ENCODE results near the gene OTUB1.

OTUB1 gene

DNA sequence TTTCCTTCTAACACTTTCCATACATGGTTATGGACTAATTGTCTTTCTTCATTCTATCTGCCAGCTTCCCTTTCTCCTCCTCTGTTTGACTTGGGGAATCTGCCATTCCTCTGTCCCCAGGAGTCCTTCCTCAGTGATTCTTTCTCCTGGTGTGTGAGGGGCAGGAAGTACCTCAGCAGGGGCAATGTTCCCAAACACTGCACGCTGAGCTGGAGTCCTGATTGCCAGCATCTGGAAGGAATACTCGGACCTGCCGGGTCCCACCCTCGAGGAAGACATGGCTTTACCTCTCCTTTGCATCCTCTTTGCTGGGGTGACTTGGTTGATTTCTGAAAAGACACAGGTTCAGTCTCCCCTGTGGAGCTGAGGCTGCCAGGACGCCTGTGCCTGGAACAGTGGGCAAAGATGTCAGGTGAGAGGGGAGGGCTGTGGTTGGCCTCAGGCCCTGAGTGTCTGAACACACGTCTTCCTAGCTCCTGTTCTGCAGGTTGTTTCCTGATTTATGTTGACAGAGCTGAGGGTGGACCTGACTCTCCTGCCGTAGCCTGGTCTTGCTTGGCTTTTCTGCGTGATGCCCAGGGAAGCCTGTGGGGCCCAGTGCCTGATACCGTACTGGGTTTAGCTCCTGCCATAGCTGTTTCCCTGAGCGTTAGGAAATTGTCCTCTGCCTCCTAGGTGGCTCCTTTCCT is 7.5 kb upstream of the OTUB1 start:
- DNase-seq: no peak

GRCh38 chr11:63979426-63979825 is 6.8 kb upstream of the OTUB1 start:
- no peak for DNase-seq

DNA sequence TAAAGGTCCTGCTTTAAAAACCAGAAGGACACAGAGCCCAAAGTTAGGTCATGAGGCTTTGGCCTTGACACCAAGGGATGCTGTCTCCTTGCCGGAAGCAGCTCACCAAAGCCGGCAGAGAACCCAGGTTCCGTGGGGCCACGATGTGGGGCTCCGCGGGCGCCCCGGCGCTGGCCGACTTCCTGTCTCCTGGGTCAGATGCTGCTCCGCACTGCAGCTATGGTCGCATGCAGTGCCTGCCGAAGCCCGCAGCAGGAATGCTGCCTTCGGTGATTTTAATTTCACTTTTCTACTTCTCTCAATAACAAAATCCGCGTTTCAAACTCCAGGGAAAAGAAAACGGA is 454 bp upstream of the OTUB1 start:
- no peak for DNase-seq

DNA sequence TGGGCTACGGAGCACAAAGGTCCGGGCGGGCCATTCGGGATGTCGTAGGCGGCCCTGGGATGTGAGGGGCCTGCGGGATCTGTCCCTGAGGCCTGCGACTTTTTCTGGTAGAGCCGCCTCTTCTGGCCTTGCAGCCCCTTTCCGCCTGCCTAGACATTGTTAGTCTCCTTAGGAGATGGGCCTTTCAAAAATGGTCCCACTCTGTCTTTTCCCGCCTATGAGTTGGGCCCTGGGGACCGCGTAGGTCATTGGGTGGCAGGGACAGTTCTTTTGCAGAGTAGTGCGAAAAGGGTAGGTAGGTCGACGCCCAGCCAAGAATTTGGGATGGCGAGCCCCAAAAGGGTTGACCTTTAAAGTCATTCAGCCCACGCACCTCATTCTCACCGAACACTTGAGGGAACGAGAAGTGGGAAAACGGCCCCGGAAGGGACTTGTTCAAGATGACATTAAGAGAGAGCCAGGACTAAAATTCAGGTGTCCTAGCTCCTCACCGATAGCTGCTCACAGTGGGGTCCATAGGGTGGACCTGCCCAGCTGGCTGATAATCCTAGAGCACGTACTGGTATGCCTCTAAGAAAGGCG is 785 bp downstream of the OTUB1 start:
- no peak for DNase-seq

DNA sequence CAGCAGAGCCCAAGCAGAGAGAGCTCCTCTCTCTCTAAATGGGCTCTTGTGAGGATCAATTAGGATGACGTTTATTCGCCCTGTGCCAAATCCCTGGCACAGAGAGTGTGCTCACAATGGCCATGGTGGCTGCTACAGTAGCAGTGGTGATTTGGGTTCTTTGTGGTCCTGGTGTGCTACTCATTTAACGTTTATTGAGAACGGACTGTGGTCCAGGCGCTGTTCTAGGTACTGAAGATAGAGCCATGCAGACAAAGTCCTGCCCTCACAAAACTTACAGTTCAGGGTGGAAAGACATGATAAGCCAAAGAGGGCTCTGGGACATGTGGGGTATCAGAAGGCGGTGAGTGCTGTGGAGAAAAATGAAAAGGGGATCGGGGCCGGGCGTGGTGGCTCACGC is 5.3 kb downstream of the OTUB1 start:
- no peak for DNase-seq

DNA sequence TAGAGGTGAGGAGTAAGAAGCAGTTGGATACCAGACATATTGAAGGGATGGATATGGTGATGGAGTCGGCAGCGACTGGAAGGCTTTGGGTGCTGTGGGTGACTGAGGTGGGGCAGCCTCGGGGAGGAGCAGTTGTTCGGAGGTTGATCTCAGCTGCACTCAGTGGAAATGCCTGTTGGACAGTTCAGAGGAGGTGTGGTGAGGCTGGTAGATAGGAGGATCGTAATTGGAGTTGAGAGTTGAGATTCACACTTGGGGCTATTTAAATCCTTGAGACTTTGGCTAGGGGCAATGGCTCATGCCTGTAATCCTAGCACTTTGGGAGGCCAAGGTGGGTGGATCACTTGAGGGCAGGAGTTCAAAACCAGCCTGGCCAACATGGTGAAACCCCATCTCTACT is 6.9 kb downstream of the OTUB1 start:
- no peak for DNase-seq

DNA sequence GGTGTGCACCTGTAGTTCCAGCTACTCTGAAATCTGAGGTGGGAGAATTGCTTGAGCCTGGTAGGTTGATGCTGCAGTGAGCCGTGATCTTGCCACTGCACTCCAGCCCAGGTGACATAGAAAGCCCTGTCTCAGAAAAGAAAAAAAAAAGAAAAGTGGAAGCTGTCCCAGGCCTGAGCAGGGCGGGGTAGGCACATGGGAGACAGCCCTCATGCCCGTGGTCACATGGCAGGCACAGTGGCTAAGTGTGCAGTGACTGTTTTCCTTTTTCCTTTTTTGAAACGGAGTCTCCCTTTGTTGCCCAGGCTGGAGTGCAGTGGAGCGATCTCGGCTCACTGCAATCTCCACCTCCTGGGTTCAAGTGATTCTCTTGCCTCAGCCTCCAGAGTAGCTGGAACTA is 7.8 kb downstream of the OTUB1 start:
- DNase-seq: no peak

DNA sequence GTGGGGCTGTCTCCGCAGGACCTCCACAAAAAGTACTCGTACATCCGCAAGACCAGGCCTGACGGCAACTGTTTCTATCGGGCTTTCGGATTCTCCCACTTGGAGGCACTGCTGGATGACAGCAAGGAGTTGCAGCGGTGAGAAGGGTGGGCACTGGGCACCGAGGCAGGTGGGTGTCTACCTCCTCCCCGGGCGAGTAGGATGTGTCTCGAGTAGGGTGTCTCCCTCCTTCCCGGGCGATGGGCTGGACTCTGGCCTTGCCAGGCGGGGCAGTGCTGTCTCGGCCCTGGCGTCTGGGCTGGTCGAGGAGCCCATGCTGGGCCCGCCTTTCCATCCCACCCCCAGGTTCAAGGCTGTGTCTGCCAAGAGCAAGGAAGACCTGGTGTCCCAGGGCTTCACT is 10.3 kb downstream of the OTUB1 start:
- DNase-seq: no peak

DNA sequence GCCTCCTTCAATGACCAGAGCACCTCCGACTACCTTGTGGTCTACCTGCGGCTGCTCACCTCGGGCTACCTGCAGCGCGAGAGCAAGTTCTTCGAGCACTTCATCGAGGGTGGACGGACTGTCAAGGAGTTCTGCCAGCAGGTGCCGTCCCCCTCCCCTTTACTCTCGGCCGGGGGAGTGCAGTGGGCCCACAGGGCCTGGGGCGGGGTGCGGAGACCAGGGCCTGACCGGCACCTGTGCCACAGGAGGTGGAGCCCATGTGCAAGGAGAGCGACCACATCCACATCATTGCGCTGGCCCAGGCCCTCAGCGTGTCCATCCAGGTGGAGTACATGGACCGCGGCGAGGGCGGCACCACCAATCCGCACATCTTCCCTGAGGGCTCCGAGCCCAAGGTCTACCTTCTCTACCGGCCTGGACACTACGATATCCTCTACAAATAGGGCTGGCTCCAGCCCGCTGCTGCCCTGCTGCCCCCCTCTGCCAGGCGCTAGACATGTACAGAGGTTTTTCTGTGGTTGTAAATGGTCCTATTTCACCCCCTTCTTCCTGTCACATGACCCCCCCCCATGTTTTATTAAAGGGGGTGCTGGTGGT is 11.0 kb downstream of the OTUB1 start:
- no peak for DNase-seq

DNA sequence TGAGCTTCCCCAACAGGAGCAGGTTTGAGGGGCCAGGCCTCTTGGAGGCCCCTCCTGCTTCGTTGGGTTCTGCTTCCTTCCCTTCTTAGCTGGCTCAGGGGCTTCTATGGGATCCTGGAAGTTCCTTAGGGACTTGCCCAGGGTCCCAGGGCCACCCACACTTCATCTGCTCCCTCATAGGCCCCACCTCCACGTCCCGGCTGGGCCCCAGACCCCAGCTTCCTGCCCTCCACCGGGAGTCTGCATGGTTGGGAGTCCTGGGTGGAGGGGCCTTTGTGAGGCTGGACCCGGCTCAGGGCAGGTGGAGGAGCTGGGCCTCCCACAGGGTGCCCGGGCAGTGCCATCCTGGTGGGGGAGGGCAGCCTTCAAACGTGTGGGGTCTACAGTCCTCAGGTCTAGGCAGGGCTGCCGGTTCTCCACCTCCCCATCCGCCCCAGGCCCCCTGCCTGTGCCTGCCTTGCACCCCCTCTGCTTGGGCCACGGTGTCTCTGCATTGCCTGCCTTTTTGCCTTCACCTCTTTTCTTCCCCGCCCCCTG is 11.6 kb downstream of the OTUB1 start:
- DNase-seq: no peak

- no peak for DNase-seq
These were observed 12.5 kb downstream of the OTUB1 start for GRCh38 chr11:63998558-63999348.

DNA sequence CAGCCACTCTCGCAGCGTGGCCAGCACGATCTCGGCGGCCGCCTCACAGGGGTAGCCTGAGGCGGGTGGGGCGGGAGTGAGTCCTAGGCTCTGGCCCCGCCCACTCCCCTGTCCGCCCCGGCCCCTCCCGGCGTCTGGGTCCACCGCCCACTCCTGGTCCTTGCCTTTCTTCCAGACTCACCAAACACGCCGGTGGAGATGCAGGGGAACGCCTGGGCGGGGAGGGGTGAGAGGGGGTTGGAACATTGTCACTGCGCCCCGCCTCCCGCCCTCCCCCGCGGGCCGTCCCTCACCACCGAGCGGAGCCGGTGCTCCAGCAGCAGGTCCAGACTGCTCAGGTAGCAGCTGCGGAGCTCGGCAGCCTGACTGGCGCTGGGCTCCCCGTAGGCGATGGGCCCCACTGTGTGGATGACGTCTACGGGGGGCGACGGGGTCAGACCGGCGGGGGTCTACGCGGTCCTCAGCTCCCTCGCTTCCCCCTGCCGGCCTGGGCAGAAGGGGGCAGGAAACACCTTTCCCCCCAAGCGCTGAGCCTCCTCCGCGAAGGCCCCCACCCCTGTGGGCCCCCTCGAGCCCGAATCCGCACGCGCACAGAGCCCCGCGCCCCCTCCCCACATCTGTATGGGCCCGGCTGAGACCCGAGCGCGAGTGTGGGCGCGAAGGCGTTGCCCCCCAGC is 13.2 kb downstream of the OTUB1 start:
- DNase-seq: no peak

- no peak for DNase-seq
These were observed 13.9 kb downstream of the OTUB1 start for GRCh38 chr11:64000026-64000739.

DNA sequence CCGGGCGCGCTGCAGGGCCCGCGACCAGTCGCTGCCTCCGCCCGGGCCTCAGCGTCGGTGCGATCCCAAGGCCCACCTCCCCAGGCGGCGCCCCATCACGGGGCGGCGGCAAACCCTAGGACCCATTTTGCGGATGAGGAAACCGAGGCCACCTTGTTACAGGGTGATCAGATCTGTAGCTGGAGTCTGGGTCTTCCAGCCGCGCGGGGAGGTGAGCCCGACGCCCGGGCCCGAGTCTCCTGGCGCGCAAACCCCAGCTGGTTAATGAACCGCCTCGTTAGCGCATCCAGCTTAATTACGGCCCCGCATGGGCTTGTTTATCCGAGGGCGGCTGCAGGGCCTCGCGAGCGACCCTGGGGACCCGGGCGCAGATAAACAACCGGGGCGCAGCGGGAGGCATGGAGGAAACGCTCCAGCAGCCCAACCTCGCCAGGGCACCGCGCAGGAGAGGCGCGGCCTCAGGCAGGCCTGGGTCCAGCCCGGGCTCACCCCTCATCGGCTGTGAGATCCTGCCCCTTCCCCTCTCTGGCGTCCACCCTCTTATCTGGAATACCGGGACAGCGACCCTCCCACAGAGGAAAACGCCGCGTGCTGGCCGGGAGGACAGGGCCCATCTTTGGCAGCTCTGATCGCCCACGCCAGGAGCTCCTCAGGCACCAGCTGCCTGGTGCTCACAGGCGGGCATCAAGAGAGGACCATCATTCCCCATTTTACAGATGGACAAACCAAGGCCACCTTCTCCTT is 14.7 kb downstream of the OTUB1 start:
- no peak for DNase-seq

GRCh38 chr11:64001484-64002420 is 15.5 kb downstream of the OTUB1 start:
- DNase-seq: no peak

DNA sequence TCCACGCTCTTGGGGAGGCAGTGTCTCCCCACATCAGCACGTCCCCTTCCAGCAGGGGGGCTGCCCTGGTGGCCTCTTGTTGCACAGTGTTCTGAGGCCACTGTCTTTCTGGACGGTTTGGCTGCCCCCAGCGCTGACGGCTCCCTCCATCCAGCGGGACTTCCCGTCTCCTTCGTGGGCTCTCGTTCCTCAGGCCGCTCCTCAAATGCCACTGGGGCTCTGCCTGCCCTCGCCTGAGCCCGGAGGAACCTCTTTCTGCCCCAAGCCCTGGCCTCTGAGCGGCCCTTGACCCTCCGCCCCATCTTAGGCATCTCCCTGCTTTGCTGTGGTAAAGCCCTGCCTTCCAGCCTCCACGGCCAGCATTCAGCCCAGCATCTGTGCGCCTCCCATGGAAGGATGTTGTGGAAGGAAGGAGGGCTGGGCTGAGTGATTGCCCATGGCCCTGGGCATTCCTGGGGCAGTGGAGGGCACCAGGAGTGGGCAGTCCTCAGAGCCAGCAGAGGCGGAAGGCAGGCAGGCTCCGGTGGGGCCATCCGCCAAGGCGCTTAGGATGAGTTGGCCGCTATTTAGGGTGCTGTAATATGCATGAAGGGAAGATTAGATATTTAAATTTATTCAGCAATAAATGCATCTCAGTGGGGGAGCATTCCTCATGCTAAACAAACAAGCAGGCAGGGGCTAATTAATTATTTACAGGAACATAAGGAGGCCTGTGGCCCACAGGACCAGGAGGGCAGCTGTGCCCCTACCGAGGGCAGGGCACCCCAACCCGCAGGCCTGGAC is 17.8 kb downstream of the OTUB1 start:
- DNase-seq: no peak

GRCh38 chr11:64004590-64004984 is 18.3 kb downstream of the OTUB1 start:
- no peak for DNase-seq

- no peak for DNase-seq
These were observed 19.5 kb downstream of the OTUB1 start for GRCh38 chr11:64005691-64006090.

DNA sequence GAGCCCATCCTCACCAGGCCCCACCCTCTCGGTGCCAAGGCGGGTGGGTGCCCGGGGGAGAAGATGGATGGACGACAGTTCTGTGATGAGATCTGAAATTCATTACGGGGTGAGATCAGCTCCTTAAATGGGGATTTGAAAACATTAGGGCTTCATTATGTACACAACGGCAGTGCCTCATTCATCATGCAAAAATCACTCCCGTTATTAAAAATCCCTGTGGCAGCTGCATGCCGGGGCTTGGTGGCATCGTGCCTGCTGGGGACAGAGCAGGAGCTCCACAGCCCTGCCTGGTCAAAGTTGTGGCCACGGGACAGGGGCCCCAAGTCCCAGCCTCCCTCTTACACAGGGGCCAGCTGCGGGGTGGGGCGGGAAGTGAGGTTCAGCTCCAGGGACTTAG is 20.2 kb downstream of the OTUB1 start:
- DNase-seq: no peak

DNA sequence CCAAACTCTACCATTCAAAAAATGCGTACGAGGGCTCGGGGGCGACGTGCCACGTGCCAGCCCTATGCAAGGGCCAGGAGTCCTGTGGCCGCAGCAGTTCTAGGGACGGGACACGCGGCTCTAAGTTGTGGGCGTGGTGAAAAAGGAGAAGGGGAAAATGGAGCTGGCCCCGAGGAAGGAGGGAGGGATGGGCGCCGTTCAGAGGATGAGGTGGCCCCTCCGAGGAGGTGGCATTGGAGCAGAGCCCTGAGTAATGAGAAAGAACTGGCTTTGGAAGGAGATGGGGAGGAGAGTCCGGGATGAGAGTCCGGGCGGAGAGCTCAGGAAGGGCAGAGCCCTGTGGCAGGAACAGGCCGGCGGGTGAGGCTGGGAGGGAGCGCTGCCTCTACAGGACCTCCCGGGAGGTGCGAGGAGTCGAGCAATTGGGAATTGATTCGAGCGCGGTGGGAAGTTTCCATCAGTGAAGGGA is 21.0 kb downstream of the OTUB1 start:
- DNase-seq: no peak

Data from NCI-H1417 treated with DMSO at 0.1 percent for 48 hours (cell line).